Stimulated activated naive CD8-positive, alpha-beta T cell treated with anti-CD3 and anti-CD28 coated beads, Interleukin-15, Interleukin-2, amounts not matched to agents 100 ng/mL and 50 ng/mL, for 24 hours (primary cell): ENCODE measurements around the gene PAFAH1B1.
"Not testable (repeated sequence)": the region's sequence is repeated elsewhere in the genome, so short reads cannot be mapped to it uniquely, and the experiment has no call there.

Experiments
- H3K27ac Mint-ChIP-seq: one replicate; pipeline ENCODE4 v1.8.0; 2021; ENCODE audit warnings: mild to moderate bottlenecking, mixed read lengths
- H3K27me3 Mint-ChIP-seq: one replicate; pipeline ENCODE4 v1.8.0; 2021; ENCODE audit warnings: mixed read lengths
- H3K36me3 Mint-ChIP-seq: one replicate; pipeline ENCODE4 v1.8.0; 2021; ENCODE audit warnings: low read depth, mixed read lengths
- H3K4me1 Mint-ChIP-seq: one replicate; pipeline ENCODE4 v1.8.0; 2021; ENCODE audit warnings: low read depth, mixed read lengths
- H3K4me3 Mint-ChIP-seq: one replicate; pipeline ENCODE4 v1.8.0; 2021; ENCODE audit warnings: mild to moderate bottlenecking, mixed read lengths
- H3K9me3 Mint-ChIP-seq: one replicate; pipeline ENCODE4 v1.8.0; 2021; ENCODE audit warnings: mixed read lengths

PAFAH1B1 gene

DNA sequence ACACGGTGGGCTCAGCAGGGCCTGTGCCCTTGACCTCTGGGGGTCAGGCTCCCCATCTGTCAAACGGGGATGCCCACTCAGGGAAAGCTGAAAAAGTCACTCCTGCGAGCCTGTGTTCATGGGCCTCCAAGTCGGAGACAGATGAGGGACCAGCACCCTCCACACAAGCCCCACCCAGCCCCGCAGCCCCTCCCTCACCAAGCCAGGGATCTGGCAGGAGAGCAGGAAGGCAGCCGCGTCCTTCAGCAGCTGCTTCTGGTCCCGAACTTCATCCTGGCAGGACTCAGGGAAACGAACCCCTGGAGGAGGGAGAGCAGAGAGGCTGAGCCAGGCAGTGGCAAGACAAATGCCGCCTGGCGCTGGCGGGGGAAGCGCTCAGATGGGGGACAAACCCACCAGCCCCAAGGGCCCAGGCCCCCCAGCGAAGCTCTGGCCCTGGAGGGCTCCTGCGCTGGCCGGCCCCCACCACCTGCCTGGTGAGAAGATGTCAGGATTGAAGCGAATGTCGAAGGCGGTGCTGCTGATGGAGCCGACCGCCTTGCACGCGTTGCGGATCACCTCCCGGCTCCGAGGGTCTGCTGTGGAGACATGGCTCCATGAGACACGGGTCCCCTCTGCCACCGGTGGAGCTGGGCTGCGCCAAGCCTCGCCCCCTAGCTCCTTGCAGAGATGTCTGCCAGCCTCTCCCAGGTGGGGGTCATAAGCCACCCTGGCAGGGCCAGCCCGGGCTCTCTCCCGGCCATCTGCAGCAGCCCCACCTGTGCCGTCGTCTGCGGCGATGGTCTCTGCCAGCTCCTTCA lies 102.7 kb downstream of the PAFAH1B1 start:
- Mint-ChIP-seq H3K27me3 (no peaks in the 10 kb centered on the region), H3K9me3 (no peaks in the 10 kb centered on the region), H3K4me1 (no peaks in the 10 kb centered on the region), H3K4me3 (no peak overlapping the region), H3K27ac (no peak overlapping the region), H3K36me3 (peaks cover 27% of the 10 kb centered on the region)

DNA sequence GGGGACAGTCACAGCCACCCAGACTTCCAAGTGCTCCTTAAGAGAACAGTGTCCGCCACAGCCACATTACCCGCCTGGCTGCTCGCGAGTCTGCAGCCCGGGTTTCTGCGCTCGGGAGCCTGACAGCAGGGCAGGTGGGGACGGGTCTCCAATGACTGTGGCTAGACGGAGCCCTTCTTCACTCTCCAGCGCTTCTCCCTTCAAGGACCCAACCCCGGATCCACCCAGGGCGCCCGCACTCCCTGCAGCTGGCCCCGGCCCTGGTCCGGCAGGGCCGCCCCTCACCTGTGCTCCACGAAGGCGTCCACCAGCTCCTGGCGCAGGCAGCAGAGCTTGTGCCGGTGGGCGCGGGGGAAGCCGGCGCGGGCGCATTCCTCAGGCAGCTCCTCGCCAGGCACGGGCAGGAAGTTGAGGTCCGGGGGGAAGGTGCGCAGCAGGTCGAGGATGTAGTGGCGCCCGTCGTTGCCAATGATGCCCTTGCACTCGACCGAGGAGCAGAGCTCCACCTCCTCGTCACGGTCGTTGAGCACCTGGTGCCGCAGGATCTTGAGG lies 104.2 kb downstream of the PAFAH1B1 start:
- no peaks in the 10 kb centered on the region for H3K4me1 Mint-ChIP-seq
- no peak overlapping the region for H3K27ac Mint-ChIP-seq
- H3K36me3 Mint-ChIP-seq: peaks cover 35% of the 10 kb centered on the region
- H3K27me3 Mint-ChIP-seq: no peaks in the 10 kb centered on the region
- H3K4me3 Mint-ChIP-seq: no peak overlapping the region
- H3K9me3 Mint-ChIP-seq: no peaks in the 10 kb centered on the region

GRCh38 chr17:2699216-2699805 lies 105.9 kb downstream of the PAFAH1B1 start:
- not testable (repeated sequence) for H3K4me1 Mint-ChIP-seq, H3K4me3 Mint-ChIP-seq, H3K27ac Mint-ChIP-seq, H3K9me3 Mint-ChIP-seq, H3K27me3 Mint-ChIP-seq
- peaks cover 40% of the 10 kb centered on the region for H3K36me3 Mint-ChIP-seq

GRCh38 chr17:2700030-2700490 lies 106.6 kb downstream of the PAFAH1B1 start:
- Mint-ChIP-seq H3K27me3 (no peaks in the 10 kb centered on the region), H3K9me3 (no peaks in the 10 kb centered on the region), H3K36me3 (peaks cover 46% of the 10 kb centered on the region), H3K4me1 (no peaks in the 10 kb centered on the region), H3K27ac (no peak overlapping the region), H3K4me3 (no peak overlapping the region)

GRCh38 chr17:2700491-2701141 lies 107.2 kb downstream of the PAFAH1B1 start:
- peaks cover 52% of the 10 kb centered on the region for H3K36me3 Mint-ChIP-seq

GRCh38 chr17:2701161-2701995 lies 107.9 kb downstream of the PAFAH1B1 start:
- H3K27ac Mint-ChIP-seq: no peak overlapping the region
- no peak overlapping the region for H3K4me3 Mint-ChIP-seq
- no peaks in the 10 kb centered on the region for H3K27me3 Mint-ChIP-seq
- peaks cover 53% of the 10 kb centered on the region for H3K36me3 Mint-ChIP-seq
- H3K9me3 Mint-ChIP-seq: no peaks in the 10 kb centered on the region
- peaks cover 4% of the 10 kb centered on the region for H3K4me1 Mint-ChIP-seq

More at GRCh38 chr17:2700491-2701141, 107.2 kb downstream of the PAFAH1B1 start:
- Mint-ChIP-seq H3K27me3 (no peaks in the 10 kb centered on the region), H3K4me3 (no peak overlapping the region), H3K9me3 (no peaks in the 10 kb centered on the region), H3K27ac (no peak overlapping the region), H3K4me1 (peaks cover 3% of the 10 kb centered on the region)

DNA sequence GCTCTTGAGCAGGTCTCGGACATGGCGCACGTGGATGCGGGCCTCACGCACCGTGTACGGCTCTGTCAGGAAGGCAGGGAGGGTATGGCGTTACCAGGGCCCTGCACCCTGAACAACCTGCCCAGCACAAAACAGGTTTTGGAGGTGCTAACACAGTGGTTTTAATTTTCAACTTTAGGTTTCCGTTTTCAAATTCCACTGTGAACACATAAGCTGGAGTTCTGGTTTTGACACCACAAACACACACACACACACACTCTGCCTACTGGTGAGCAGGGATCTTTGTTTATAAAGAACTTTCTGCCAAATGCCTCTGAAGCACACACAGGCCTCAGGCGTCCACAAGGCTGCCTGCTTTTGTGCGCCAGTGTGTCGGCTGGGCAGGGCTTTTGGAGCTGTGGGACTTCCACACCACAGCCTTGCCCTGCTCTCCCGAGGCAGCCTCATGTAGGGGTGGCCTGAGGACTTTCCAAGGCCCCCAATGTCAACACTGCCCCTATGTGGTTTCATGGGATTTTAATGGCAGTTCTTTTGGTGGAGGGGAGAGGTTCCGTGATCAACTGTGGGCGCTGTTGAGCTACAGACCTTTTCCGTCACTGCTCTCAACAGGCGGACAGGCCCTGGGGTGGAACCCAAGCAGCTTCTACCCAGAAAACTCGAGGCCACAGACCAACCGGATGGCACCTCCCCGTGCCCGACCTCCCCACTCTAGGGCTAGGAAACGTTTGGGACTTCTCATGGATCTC lies 108.7 kb downstream of the PAFAH1B1 start:
- no peak overlapping the region for H3K27ac Mint-ChIP-seq
- H3K4me1 Mint-ChIP-seq: peaks cover 7% of the 10 kb centered on the region
- no peaks in the 10 kb centered on the region for H3K27me3 Mint-ChIP-seq
- H3K36me3 Mint-ChIP-seq: peaks cover 49% of the 10 kb centered on the region
- H3K9me3 Mint-ChIP-seq: no peaks in the 10 kb centered on the region
- H3K4me3 Mint-ChIP-seq: no peak overlapping the region

GRCh38 chr17:2703181-2703580 lies 109.7 kb downstream of the PAFAH1B1 start:
- Mint-ChIP-seq H3K36me3 (peaks cover 49% of the 10 kb centered on the region), H3K9me3 (no peaks in the 10 kb centered on the region), H3K27ac (no peak overlapping the region), H3K27me3 (no peaks in the 10 kb centered on the region), H3K4me1 (peaks cover 8% of the 10 kb centered on the region), H3K4me3 (no peak overlapping the region)

DNA sequence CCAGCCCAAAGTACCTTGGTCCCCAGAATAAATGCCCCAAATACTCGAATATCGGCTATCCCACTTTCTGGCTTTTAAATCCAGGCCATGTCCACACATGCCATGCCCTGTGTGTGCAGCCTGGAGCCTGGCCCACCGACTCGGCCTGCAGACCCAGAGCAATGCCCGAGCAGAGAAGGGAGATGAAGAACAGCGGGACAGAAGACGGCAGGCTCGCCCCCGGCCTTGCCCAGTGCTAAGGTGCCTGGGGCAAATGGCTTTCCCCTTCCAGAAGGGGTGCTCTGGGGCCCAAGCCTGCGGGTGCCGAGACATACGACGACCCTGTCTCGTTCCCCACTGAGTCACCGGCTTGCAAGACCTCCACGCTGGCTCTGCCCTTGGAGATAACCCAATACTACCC lies 110.2 kb downstream of the PAFAH1B1 start:
- peaks cover 12% of the 10 kb centered on the region for H3K4me1 Mint-ChIP-seq
- no peak overlapping the region for H3K4me3 Mint-ChIP-seq
- H3K9me3 Mint-ChIP-seq: no peaks in the 10 kb centered on the region
- H3K27me3 Mint-ChIP-seq: no peaks in the 10 kb centered on the region
- H3K36me3 Mint-ChIP-seq: peaks cover 49% of the 10 kb centered on the region
- no peak overlapping the region for H3K27ac Mint-ChIP-seq

DNA sequence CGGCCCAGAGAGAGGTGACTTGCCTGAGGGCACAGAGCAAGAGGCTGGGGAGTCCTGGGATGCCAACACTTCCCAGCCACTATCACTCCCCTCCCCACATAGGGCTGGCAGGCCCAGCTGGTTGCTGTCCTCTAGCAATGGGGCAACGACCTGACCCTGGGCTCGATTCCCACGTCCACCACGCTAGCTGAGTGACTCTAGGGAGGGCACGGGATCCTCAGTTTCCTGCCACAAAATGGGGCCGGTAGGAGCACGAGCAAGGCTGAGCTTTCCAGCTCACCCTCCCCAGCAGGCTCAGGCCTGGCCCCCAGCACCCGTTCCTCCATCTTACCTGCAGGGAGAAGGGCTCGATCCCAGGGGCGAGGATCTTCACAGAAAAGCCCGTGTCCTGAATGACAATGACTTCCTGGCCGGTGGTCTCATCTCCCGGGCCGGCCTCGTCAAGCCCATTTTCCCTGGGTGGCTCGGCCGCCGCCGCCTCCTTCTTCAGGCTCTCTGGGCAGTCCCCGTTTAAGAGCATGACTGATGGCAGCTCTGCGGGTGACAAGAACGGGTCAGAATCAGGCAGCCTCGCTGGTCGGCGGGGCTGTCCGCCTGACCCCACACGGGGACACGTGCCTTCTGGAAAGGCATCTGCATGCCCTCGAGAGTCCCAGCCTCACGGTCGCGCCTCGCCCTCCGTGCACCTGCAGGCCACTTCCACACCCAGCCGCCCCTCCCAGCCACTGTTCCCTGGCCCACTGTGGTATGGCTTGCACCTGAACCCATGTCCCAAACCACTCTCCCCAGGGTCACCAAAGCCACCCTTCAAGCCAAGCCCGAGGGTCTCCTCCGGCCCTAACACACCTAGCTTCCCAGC lies 110.8 kb downstream of the PAFAH1B1 start:
- no peak overlapping the region for H3K27ac Mint-ChIP-seq
- H3K9me3 Mint-ChIP-seq: no peaks in the 10 kb centered on the region
- peaks cover 43% of the 10 kb centered on the region for H3K36me3 Mint-ChIP-seq
- no peak overlapping the region for H3K4me3 Mint-ChIP-seq
- H3K27me3 Mint-ChIP-seq: no peaks in the 10 kb centered on the region
- H3K4me1 Mint-ChIP-seq: peaks cover 19% of the 10 kb centered on the region

DNA sequence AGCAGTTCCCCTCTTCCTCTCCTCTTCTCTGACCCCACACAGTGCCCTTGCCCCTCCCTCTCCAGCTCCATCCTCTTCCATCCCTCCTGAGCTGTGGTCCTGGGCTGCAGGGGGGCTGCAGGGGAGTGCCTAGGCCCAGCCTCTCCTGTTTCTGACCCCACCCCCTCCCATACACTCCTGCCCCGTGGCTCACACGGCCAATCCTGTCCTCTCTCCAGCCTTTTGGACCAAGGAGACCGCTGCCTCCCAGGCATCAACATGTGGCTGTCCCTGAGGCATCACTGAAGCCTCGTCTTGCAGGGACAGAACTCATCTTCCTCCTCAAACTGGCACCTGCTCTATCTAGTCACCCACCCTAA lies 111.4 kb downstream of the PAFAH1B1 start:
- Mint-ChIP-seq H3K4me3 (no peak overlapping the region), H3K27ac (no peak overlapping the region), H3K36me3 (peaks cover 42% of the 10 kb centered on the region), H3K4me1 (peaks cover 25% of the 10 kb centered on the region), H3K9me3 (no peaks in the 10 kb centered on the region), H3K27me3 (no peaks in the 10 kb centered on the region)

GRCh38 chr17:2705263-2705662 lies 111.8 kb downstream of the PAFAH1B1 start:
- no peaks in the 10 kb centered on the region for H3K9me3 Mint-ChIP-seq
- H3K4me1 Mint-ChIP-seq: peaks cover 29% of the 10 kb centered on the region
- no peaks in the 10 kb centered on the region for H3K27me3 Mint-ChIP-seq
- no peak overlapping the region for H3K27ac Mint-ChIP-seq
- H3K36me3 Mint-ChIP-seq: peaks cover 42% of the 10 kb centered on the region
- no peak overlapping the region for H3K4me3 Mint-ChIP-seq
